Measurements from ENCODE around the gene ARSJ.

ARSJ gene

DNA sequence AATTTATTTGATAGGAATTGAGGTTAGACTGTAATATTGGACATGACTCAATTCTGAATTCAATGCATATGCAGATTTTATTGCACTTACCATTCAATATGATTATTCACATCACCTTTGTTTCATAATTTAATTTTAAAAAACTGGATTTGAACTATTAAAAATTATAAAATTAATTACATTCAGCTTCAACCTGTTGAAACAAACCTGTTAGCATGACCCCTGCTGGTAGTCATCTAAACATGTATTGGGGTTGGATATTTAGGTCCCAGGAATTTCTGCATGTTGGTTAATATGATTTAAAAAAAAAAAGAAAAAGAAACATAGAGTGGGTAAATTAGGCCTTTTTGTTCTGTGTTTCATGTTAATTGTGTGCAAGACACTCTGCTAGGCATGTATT is 85.9 kb downstream of the ARSJ start:
- TF ChIP-seq, protein P1, sequence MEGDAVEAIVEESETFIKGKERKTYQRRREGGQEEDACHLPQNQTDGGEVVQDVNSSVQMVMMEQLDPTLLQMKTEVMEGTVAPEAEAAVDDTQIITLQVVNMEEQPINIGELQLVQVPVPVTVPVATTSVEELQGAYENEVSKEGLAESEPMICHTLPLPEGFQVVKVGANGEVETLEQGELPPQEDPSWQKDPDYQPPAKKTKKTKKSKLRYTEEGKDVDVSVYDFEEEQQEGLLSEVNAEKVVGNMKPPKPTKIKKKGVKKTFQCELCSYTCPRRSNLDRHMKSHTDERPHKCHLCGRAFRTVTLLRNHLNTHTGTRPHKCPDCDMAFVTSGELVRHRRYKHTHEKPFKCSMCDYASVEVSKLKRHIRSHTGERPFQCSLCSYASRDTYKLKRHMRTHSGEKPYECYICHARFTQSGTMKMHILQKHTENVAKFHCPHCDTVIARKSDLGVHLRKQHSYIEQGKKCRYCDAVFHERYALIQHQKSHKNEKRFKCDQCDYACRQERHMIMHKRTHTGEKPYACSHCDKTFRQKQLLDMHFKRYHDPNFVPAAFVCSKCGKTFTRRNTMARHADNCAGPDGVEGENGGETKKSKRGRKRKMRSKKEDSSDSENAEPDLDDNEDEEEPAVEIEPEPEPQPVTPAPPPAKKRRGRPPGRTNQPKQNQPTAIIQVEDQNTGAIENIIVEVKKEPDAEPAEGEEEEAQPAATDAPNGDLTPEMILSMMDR (IDR thresholded peaks at IDR 0.05; ENCODE audit: low read depth, low read length, missing control alignments) = no peak
- H3K4me3 ChIP-seq (replicated peaks; ENCODE audit: low read depth, low read length) = no peak overlapping the region
- no peak for DNase-seq (ENCODE audit: extremely low read depth, low read depth)

DNA sequence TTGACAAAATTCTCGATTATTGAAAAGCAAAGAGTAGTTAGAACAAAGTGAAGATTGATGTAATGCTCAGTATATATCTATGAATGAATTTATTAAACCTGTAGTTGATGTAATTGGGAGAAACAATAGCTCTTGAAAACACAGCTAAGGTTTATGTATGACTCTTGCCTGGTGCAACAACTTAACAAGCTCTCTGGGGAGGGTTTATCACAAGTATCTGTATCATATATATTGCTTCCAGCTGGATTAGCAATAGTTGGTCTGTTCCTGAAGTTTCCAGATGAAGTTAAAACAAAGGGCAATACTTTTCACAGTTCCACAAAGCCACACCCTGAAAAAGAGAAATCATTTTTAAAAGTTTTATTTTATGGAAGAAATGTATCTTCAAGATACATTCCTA is 91.4 kb downstream of the ARSJ start:
- no peak for DNase-seq (ENCODE audit: extremely low read depth, low read depth)
- TF ChIP-seq, protein P1 (IDR thresholded peaks at IDR 0.05; ENCODE audit: low read depth, low read length, missing control alignments) = no peak
- no peak overlapping the region for H3K4me3 ChIP-seq (replicated peaks; ENCODE audit: low read depth, low read length)

DNA sequence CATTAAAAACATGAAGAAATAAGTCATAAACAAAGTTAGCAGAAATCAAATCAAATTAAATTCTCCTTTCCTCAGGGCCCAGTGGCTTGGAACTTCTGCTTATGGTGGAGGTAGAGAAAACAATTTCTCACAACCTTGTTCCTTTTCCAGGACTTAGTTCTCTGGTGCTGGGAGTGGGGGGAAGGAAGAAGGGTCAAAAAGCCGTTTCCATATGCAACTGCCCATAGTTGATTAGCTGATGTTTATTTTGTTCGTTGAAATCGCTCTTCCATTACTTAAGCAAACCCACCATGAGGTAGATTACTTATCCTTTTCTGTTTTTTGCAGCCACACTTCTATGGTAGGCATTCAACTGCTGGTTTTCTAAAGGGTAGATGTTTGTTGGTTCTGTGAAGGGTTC is 94.2 kb downstream of the ARSJ start:
- no peak overlapping the region for H3K4me3 ChIP-seq (replicated peaks; ENCODE audit: low read depth, low read length)
- DNase-seq (ENCODE audit: extremely low read depth, low read depth) = no peak
- TF ChIP-seq, protein P1 (IDR thresholded peaks at IDR 0.05; ENCODE audit: low read depth, low read length, missing control alignments) = no peak

DNA sequence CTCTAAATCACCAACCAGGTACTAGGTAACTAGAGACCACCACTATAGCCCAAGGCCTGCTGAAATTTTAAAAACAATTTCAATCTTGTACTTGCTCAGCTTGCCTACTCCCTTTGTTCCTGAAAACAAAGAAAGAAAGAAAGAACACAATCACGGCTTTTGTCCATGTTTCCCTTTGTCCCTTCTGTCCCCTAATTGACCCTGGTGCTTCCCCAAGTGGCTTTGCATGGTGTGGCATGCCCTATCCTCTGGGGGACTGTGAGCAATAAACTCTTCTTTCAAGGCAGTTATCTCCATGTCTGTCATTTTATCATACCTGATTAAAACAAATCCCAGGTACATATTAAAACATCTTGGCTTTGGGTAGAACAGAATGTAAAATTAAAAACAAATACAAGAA is 94.8 kb downstream of the ARSJ start:
- H3K4me3 ChIP-seq (replicated peaks; ENCODE audit: low read depth, low read length) = no peak overlapping the region
- no peak for DNase-seq (ENCODE audit: extremely low read depth, low read depth)
- TF ChIP-seq, protein P1 (IDR thresholded peaks at IDR 0.05; ENCODE audit: low read depth, low read length, missing control alignments) = no peak

DNA sequence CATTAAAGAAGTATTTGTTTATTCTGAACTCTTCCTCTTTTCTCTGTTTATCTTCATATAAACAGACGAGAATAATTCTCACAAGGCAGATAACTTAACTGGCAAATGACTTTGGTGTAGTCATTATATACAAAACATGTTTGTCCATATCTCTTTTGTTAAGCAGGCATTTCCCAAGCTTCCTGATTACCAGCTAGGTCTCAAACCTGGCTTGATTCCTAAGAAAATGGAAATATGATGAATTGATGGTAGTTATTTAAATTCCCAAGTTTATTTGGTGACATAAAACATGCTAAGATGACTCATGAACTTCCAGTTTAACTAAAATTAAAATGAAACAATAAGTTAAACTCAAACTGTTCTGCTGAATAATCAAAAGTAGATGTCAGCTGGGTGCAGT is 96.8 kb downstream of the ARSJ start:
- DNase-seq (ENCODE audit: extremely low read depth, low read depth) = no peak
- H3K4me3 ChIP-seq (replicated peaks; ENCODE audit: low read depth, low read length) = no peak overlapping the region
- TF ChIP-seq, protein P1 (IDR thresholded peaks at IDR 0.05; ENCODE audit: low read depth, low read length, missing control alignments) = no peak

DNA sequence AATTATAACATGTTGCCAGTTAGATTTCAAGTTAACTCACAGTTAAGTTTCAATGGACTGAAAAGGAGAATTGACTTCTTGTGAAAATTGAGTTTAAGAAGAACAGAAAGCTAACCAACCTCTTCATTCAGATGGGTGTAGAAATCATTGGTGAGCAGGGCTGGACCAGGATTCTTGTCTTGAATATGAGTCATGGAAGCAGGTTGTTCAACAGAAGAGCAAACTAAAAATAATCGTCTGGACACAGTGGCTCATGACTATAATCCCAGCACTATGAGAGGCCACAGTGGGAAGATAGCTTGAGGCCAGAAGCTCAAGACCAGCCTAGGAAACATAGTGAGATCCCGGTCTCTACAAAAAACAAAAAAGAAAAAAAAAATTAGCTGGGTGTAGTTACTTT is 98.2 kb downstream of the ARSJ start:
- TF ChIP-seq, protein P1 (IDR thresholded peaks at IDR 0.05; ENCODE audit: low read depth, low read length, missing control alignments) = no peak
- DNase-seq (ENCODE audit: extremely low read depth, low read depth) = no peak
- no peak overlapping the region for H3K4me3 ChIP-seq (replicated peaks; ENCODE audit: low read depth, low read length)

DNA sequence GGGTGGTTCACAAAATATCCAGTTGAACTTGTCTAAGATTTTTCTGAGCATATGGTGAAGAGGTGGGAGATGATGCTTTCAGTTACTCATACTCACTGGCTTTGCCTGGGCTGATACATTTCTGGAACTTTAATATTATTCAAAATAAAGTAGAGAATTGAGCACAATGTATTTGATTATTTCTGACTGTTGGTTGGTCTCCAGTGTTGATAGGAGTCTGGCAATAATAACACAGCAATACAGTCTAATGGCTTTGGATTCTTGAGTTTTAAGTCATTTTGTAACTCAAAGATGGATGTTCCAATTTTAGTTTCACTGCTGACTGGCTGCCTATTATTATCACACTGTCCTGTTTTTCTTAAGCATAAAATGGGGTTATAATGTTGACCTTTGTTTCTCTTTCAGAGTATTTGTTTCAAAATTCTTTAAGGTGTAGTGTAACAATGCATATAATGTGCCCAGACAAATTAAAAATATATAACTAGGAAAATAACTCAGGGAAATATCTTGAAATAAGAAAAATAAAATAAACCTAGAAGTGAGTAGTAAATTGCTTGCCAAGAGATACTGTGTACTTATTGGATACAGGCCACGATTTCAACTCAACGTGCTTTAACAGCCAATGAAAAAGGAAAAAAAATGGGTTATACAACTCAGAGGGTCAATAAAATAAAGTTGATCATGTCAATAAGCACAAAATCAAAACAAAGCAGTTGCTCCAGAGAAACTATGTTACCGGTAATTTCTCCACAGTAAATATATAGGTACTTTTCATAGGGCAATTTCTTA is 99.0 kb downstream of the ARSJ start:
- TF ChIP-seq, protein P1 (IDR thresholded peaks at IDR 0.05; ENCODE audit: low read depth, low read length, missing control alignments) = no peak
- DNase-seq (ENCODE audit: extremely low read depth, low read depth) = no peak
- no peak overlapping the region for H3K4me3 ChIP-seq (replicated peaks; ENCODE audit: low read depth, low read length)

Data from HFF-Myc (cell line).